ENCODE data around the gene COL8A2.

- TF ChIP-seq, protein P1, sequence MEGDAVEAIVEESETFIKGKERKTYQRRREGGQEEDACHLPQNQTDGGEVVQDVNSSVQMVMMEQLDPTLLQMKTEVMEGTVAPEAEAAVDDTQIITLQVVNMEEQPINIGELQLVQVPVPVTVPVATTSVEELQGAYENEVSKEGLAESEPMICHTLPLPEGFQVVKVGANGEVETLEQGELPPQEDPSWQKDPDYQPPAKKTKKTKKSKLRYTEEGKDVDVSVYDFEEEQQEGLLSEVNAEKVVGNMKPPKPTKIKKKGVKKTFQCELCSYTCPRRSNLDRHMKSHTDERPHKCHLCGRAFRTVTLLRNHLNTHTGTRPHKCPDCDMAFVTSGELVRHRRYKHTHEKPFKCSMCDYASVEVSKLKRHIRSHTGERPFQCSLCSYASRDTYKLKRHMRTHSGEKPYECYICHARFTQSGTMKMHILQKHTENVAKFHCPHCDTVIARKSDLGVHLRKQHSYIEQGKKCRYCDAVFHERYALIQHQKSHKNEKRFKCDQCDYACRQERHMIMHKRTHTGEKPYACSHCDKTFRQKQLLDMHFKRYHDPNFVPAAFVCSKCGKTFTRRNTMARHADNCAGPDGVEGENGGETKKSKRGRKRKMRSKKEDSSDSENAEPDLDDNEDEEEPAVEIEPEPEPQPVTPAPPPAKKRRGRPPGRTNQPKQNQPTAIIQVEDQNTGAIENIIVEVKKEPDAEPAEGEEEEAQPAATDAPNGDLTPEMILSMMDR (conservative IDR thresholded peaks at IDR 0.05; ENCODE audit: low read depth, low read length) = no peak
- TF ChIP-seq EZH2 (IDR thresholded peaks at IDR 0.05; ENCODE audit: borderline replicate concordance, low read depth, low read length, poor library complexity, severe bottlenecking) = no peak
These were observed 31.5 kb upstream of the COL8A2 start for GRCh38 chr1:36156329-36157114.

Measured in A673 (cell line).